ENCODE data around the gene CFAP70. TPM values are rescaled to one million over a fixed set of nuclear protein-coding genes. Genes with fewer than 3 reads are reported as not detected.
A peak's percentile ranks its signal among the peaks of the same experiment; 100 is the strongest.
"Not testable (repeated sequence)": the region's sequence is repeated elsewhere in the genome, so short reads cannot be mapped to it uniquely, and the experiment has no call there.

CFAP70 gene
- total and polyA plus RNA-seq, 7 donors, result 0.46 to 1.8 (median 0.88) TPM; not detected in 1

- 80 to 81% methylated on average over 4 of the region's 4 CpGs for WGBS, 2 donors
- intact Hi-C loops (cut with DNase I), result no loop called here
- no peaks in the 10 kb centered on the region for H3K4me1 ChIP-seq
- H3K9me3 ChIP-seq, result no peaks in the 10 kb centered on the region
- H3K4me3 ChIP-seq, result no peak overlapping the region
- H3K36me3 ChIP-seq, result no peaks in the 10 kb centered on the region
- no peaks in the 10 kb centered on the region for H3K27me3 ChIP-seq
- H3K27ac ChIP-seq, result no peak overlapping the region
- no peak for DNase-seq
- TF ChIP-seq POLR2AphosphoS5 (IDR thresholded peaks at IDR 0.05) (no peak), POLR2A (IDR thresholded peaks at IDR 0.05) (no peak), EP300 (IDR thresholded peaks at IDR 0.05) (no peak)
- TF ChIP-seq, protein P1, sequence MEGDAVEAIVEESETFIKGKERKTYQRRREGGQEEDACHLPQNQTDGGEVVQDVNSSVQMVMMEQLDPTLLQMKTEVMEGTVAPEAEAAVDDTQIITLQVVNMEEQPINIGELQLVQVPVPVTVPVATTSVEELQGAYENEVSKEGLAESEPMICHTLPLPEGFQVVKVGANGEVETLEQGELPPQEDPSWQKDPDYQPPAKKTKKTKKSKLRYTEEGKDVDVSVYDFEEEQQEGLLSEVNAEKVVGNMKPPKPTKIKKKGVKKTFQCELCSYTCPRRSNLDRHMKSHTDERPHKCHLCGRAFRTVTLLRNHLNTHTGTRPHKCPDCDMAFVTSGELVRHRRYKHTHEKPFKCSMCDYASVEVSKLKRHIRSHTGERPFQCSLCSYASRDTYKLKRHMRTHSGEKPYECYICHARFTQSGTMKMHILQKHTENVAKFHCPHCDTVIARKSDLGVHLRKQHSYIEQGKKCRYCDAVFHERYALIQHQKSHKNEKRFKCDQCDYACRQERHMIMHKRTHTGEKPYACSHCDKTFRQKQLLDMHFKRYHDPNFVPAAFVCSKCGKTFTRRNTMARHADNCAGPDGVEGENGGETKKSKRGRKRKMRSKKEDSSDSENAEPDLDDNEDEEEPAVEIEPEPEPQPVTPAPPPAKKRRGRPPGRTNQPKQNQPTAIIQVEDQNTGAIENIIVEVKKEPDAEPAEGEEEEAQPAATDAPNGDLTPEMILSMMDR (IDR thresholded peaks at IDR 0.05), result no peak
These were observed 96.4 kb downstream of the CFAP70 start for GRCh38 chr10:73262105-73262730.

- no peak overlapping the region for H3K4me3 ChIP-seq
- no peaks in the 10 kb centered on the region for H3K36me3 ChIP-seq
- no peak overlapping the region for H3K27ac ChIP-seq
- H3K4me1 ChIP-seq, result no peaks in the 10 kb centered on the region
- no peak for DNase-seq
- WGBS, 2 donors, result 90 to 95% methylated on average over 9 of the region's 9 CpGs
- TF ChIP-seq, protein P1 (IDR thresholded peaks at IDR 0.05), result no peak
- no peak for TF ChIP-seq EP300 (IDR thresholded peaks at IDR 0.05)
- TF ChIP-seq POLR2AphosphoS5 (IDR thresholded peaks at IDR 0.05), result no peak
- TF ChIP-seq POLR2A (IDR thresholded peaks at IDR 0.05), result no peak
- intact Hi-C loops (cut with DNase I), result no loop called here
- no peaks in the 10 kb centered on the region for H3K27me3 ChIP-seq
- H3K9me3 ChIP-seq, result no peaks in the 10 kb centered on the region
These were observed 97.2 kb downstream of the CFAP70 start for GRCh38 chr10:73261362-73261995.

GRCh38 chr10:73258612-73259011 is 100.1 kb downstream of the CFAP70 start:
- H3K27me3 ChIP-seq; H3K9me3 ChIP-seq; H3K27ac ChIP-seq; H3K36me3 ChIP-seq; intact Hi-C loops (cut with DNase I); H3K4me3 ChIP-seq; H3K4me1 ChIP-seq; DNase-seq: not testable (repeated sequence)
- WGBS, 2 donors, result 96% methylated on average over 10 of the region's 10 CpGs

DNA sequence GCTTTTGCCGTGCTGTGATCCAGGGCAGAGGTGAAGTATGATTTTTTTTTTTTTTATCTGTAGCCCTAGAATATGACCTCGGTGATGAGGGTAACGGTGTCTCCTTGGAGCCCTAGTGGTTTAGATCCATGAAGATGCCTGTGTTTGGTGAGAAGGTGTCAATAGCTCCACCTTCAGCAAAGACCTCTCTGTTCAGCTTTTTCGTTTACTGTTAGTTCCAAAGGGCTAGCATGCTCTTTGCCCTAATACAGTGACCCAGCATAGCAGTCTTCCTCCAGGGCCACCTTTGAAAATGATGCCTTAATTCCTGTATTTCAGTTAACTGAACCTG is 105.5 kb downstream of the CFAP70 start:
- 1% methylated on average over 4 of the region's 4 CpGs for WGBS, 2 donors
- no peak for DNase-seq
- H3K4me1 ChIP-seq, result peaks cover 0 to 28% (median 22%) of the 10 kb centered on the region in 4 donors
- H3K27ac ChIP-seq, result peak overlapping the region; percentile 85 to 93 (median 88)
- peaks cover 0 to 22% (median 0%) of the 10 kb centered on the region in 4 donors for H3K36me3 ChIP-seq
- no peaks in the 10 kb centered on the region for H3K9me3 ChIP-seq
- H3K4me3 ChIP-seq, result peak overlapping the region; percentile 47 to 84 (median 78)
- intact Hi-C loops (cut with DNase I), result loop anchor here (5.0 kb wide), 4 partner anchors 86 to 244 kb away; partner anchors contain the start of genes ANXA7, CFAP70, ECD and FAM149B1
- TF ChIP-seq, protein P1 (IDR thresholded peaks at IDR 0.05), result peak in 1 of 4 experiments; percentile 7
- TF ChIP-seq POLR2A (IDR thresholded peaks at IDR 0.05), result no peak
- no peaks in the 10 kb centered on the region for H3K27me3 ChIP-seq

DNA sequence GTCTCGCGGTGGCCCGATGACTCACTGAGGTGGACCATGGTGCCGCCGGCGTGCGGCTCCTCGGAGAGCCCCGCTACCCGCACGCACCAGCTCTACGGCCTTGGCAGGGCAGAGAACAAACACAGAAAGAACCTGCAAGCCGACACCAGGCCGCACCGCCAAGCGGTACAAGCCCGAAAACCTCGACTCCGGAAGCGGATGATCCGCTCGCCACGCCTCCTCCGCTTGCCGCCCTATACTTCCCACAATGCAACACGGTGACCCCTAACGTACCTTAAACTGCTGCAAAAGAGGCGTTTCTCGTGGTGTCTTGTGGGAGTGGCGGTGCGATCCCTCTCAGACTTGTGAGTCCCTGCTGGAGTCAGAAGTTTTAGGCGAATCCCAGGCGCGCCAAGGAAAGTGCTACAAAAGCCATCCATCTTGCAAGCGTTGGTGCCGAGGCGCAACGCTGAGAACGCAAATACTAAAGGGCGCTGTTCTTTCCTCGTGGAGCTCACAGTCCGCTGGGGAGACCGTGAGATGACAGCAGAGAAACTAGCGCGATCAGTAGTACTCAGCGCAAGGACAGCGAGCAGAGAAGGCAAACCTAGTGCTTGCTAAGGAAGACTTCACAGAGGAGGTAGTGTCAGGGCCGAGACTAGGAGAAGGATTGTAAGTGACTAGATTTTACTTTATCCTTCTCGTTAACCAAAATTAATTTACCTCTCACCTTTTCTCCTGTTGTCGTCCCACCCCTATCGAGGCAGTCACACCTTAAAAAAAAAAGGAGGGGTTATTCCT is 106.0 kb downstream of the CFAP70 start, which contains the start of gene MRPS16:
MRPS16 (minus strand) TSS at position 200 of the 780 bp plus-strand sequence; CDS start at position 38, 162 bp downstream.
- 0% methylated on average over 51 of the region's 51 CpGs for WGBS, 2 donors
- H3K4me3 ChIP-seq, result peak within 1 kb of the TSS; percentile 47 to 84 (median 78)
- peaks cover 0 to 32% (median 26%) of the 10 kb centered on the region in 4 donors for H3K4me1 ChIP-seq
- H3K9me3 ChIP-seq, result no peaks in the 10 kb centered on the region
- H3K36me3 ChIP-seq, result peaks cover 0 to 22% (median 0%) of the 10 kb centered on the region in 4 donors
- TF ChIP-seq POLR2AphosphoS5 (IDR thresholded peaks at IDR 0.05) (peak; percentile 74 to 98 (median 86)), POLR2A (IDR thresholded peaks at IDR 0.05) (peak; percentile 61 to 64), EP300 (IDR thresholded peaks at IDR 0.05) (peak in 1 of 4 donors; percentile 69)
- TF ChIP-seq, protein P1 (IDR thresholded peaks at IDR 0.05), result no peak
- intact Hi-C loops (cut with DNase I), result loop anchor here (5.0 kb wide), 4 partner anchors 85 to 245 kb away; partner anchors contain the start of genes ANXA7, CFAP70, ECD and FAM149B1
- no peaks in the 10 kb centered on the region for H3K27me3 ChIP-seq
- peak within 1 kb of the TSS; percentile 85 to 93 (median 88) for H3K27ac ChIP-seq
- peak; percentile 98 for DNase-seq
